PFSK-1 (cell line): ENCODE measurements around the gene BRWD1.

Experiments
- POLR2AphosphoS5 ChIP-seq: IDR thresholded peaks from 2 replicates; pipeline ENCODE4 v1.6.1; 2012; ENCODE audit warnings: low read depth, mild to moderate bottlenecking, control low read depth, low read length, moderate library complexity
- REST ChIP-seq, 2 experiments: IDR thresholded peaks; 2 replicates each; pipeline versions ENCODE4 v1.6.1 to v1.8.0; 2011 to 2012; ENCODE audit warnings: low read depth in 2 of 2, low read length in 2 of 2, control low read depth in 1 of 2, inconsistent platforms in 1 of 2, mild to moderate bottlenecking in 1 of 2, moderate library complexity in 1 of 2; ENCODE audit not compliant: insufficient read depth in 1 of 2
- SIN3A ChIP-seq: IDR thresholded peaks from 2 replicates; pipeline ENCODE4 v1.6.1; 2012; ENCODE audit warnings: mild to moderate bottlenecking, low read length, moderate library complexity, borderline replicate concordance; ENCODE audit not compliant: insufficient read depth

GRCh38 chr21:39288987-39289386 lies 24.4 kb downstream of the BRWD1 start:
- TF ChIP-seq POLR2AphosphoS5, result no peak
- TF ChIP-seq REST (IDR thresholded peaks at IDR 0.05; ENCODE audit: insufficient read depth in 1 of 2, low read depth in 2 of 2, low read length in 2 of 2), result no peak
- TF ChIP-seq SIN3A, result no peak
